IPS-18c (cell line): ENCODE results near the gene PLB1.
A peak's percentile ranks its signal among the peaks of the same experiment; 100 is the strongest.

ENCODE experiments used
- H3K4me3 ChIP-seq: 2 replicates; pipeline ENCODE4 v1.7.0; 2013; ENCODE audit warnings: low read depth, mild to moderate bottlenecking, low read length, moderate library complexity; ENCODE audit not compliant: insufficient read depth
- H3K9me3 ChIP-seq: one replicate; pipeline ENCODE4 v1.6.1; 2013; ENCODE audit warnings: mild to moderate bottlenecking, low read length, moderate library complexity; ENCODE audit not compliant: control insufficient read depth, insufficient read depth

The PLB1 gene

GRCh38 chr2:28565720-28566295 is 69.9 kb downstream of the PLB1 start:
- H3K9me3 ChIP-seq = no peaks in the 10 kb centered on the region
- H3K4me3 ChIP-seq = no peak overlapping the region

- peak overlapping the region; percentile 53 for H3K4me3 ChIP-seq
- no peaks in the 10 kb centered on the region for H3K9me3 ChIP-seq
Measured at GRCh38 chr2:28566521-28567041, 70.7 kb downstream of the PLB1 start.

GRCh38 chr2:28567061-28567471 is 71.2 kb downstream of the PLB1 start:
- no peaks in the 10 kb centered on the region for H3K9me3 ChIP-seq

GRCh38 chr2:28568036-28568435 is 72.2 kb downstream of the PLB1 start:
- Histone ChIP-seq H3K9me3 (no peaks in the 10 kb centered on the region), H3K4me3 (no peak overlapping the region)

More at GRCh38 chr2:28567061-28567471, 71.2 kb downstream of the PLB1 start:
- peak overlapping the region; percentile 51 for H3K4me3 ChIP-seq

GRCh38 chr2:28568533-28568932 is 72.7 kb downstream of the PLB1 start:
- Histone ChIP-seq H3K9me3 (no peaks in the 10 kb centered on the region), H3K4me3 (no peak overlapping the region)

- Histone ChIP-seq H3K9me3 (no peaks in the 10 kb centered on the region), H3K4me3 (no peak overlapping the region)
Measured at GRCh38 chr2:28570431-28570830, 74.6 kb downstream of the PLB1 start.

GRCh38 chr2:28576714-28577113 is 80.9 kb downstream of the PLB1 start:
- Histone ChIP-seq H3K9me3 (peaks cover 4% of the 10 kb centered on the region), H3K4me3 (no peak overlapping the region)

GRCh38 chr2:28577791-28578680 is 82.2 kb downstream of the PLB1 start:
- H3K9me3 ChIP-seq = peaks cover 4% of the 10 kb centered on the region

GRCh38 chr2:28578774-28579173 is 82.9 kb downstream of the PLB1 start:
- peaks cover 4% of the 10 kb centered on the region for H3K9me3 ChIP-seq
- H3K4me3 ChIP-seq = no peak overlapping the region

More at GRCh38 chr2:28577791-28578680, 82.2 kb downstream of the PLB1 start:
- no peak overlapping the region for H3K4me3 ChIP-seq

- Histone ChIP-seq H3K4me3 (no peak overlapping the region), H3K9me3 (peaks cover 4% of the 10 kb centered on the region)
Measured at GRCh38 chr2:28579606-28580005, 83.7 kb downstream of the PLB1 start.

- no peak overlapping the region for H3K4me3 ChIP-seq
- peaks cover 4% of the 10 kb centered on the region for H3K9me3 ChIP-seq
Measured at GRCh38 chr2:28580078-28580477, 84.2 kb downstream of the PLB1 start.

- peaks cover 4% of the 10 kb centered on the region for H3K9me3 ChIP-seq
- H3K4me3 ChIP-seq = no peak overlapping the region
Measured at GRCh38 chr2:28581312-28581711, 85.5 kb downstream of the PLB1 start.

- H3K9me3 ChIP-seq = peaks cover 4% of the 10 kb centered on the region
- H3K4me3 ChIP-seq = no peak overlapping the region
Measured at GRCh38 chr2:28582152-28582551, 86.3 kb downstream of the PLB1 start.

- Histone ChIP-seq H3K4me3 (no peak overlapping the region), H3K9me3 (peaks cover 4% of the 10 kb centered on the region)
Measured at GRCh38 chr2:28582595-28582994, 86.7 kb downstream of the PLB1 start.

- no peak overlapping the region for H3K4me3 ChIP-seq
- H3K9me3 ChIP-seq = peaks cover 4% of the 10 kb centered on the region
Measured at GRCh38 chr2:28583899-28584553, 88.2 kb downstream of the PLB1 start.

- no peak overlapping the region for H3K4me3 ChIP-seq
- H3K9me3 ChIP-seq = no peaks in the 10 kb centered on the region
Measured at GRCh38 chr2:28586867-28587266, 91.0 kb downstream of the PLB1 start.

GRCh38 chr2:28587526-28588291 is 91.8 kb downstream of the PLB1 start:
- Histone ChIP-seq H3K9me3 (no peaks in the 10 kb centered on the region), H3K4me3 (no peak overlapping the region)
